Calu3 (cell line): ENCODE data around the gene SHROOM3. TPM values are rescaled to one million over a fixed set of nuclear protein-coding genes. Genes with fewer than 3 reads are reported as not detected.

ENCODE experiments used
- BruUV-seq: library from RNA; stranded (reverse); fragments of 400-500 nt; replicated peaks from 2 replicates; lab custom pipeline; 2021; lab: Mats Ljungman, UMichigan
- CTCF ChIA-PET: fragments of 300-600 bp; sonication (Branson Sonifier 250); formaldehyde crosslinking; loops from one replicate; lab custom pipeline; 2022; ENCODE audit warnings: antibody characterized with exemption; lab: Charles Lee
- DNase-seq: peaks from one replicate; pipeline ENCODE4 v3.0.0; 2022
- H3K27ac Mint-ChIP-seq: one replicate; pipeline ENCODE4 v1.8.0; 2022; ENCODE audit warnings: mixed read lengths; ENCODE audit not compliant: unreplicated experiment
- H3K27me3 Mint-ChIP-seq: one replicate; pipeline ENCODE4 v1.8.0; 2022; ENCODE audit warnings: mixed read lengths; ENCODE audit not compliant: unreplicated experiment
- H3K36me3 Mint-ChIP-seq: one replicate; pipeline ENCODE4 v1.8.0; 2022; ENCODE audit warnings: mild to moderate bottlenecking, moderate library complexity, mixed read lengths; ENCODE audit not compliant: insufficient read depth, unreplicated experiment
- H3K4me1 Mint-ChIP-seq: one replicate; pipeline ENCODE4 v1.8.0; 2022; ENCODE audit warnings: mild to moderate bottlenecking, low read depth, mixed read lengths; ENCODE audit not compliant: unreplicated experiment
- H3K4me3 Mint-ChIP-seq: one replicate; pipeline ENCODE4 v1.8.0; 2022; ENCODE audit warnings: mild to moderate bottlenecking, low read depth, moderate library complexity, mixed read lengths; ENCODE audit not compliant: unreplicated experiment
- H3K9me3 Mint-ChIP-seq: one replicate; pipeline ENCODE4 v1.8.0; 2022; ENCODE audit warnings: low read depth, mixed read lengths; ENCODE audit not compliant: unreplicated experiment
- CTCF ChIP-seq: fragments of 200-600 bp; IDR thresholded peaks from one replicate; pipeline ENCODE4 v1.8.0; 2022; ENCODE audit warnings: antibody characterized with exemption; ENCODE audit not compliant: unreplicated experiment
- intact Hi-C: fragments of 100-400 bp; cut with micrococcal nuclease; formaldehyde crosslinking; loops from one replicate; pipeline ENCODE4 v1.10.0; 2022; ENCODE audit not compliant: unreplicated experiment
- total RNA-seq: library from RNA; stranded (reverse); gene quantifications from 2 replicates; pipeline ENCODE4 v1.2.3, GENCODE V29; 2022

The SHROOM3 gene
- total RNA-seq, 1 experiment from 2014 or later = 114 TPM

- H3K27me3 Mint-ChIP-seq = no peaks in the 10 kb centered on the region
- H3K4me1 Mint-ChIP-seq = peaks cover 39% of the 10 kb centered on the region
Measured at GRCh38 chr4:76657443-76657842, 222.4 kb downstream of the SHROOM3 start.

GRCh38 chr4:76658231-76659102 is 223.4 kb downstream of the SHROOM3 start:
- DNase-seq = no peak
- Mint-ChIP-seq H3K27me3 (no peaks in the 10 kb centered on the region), H3K4me1 (peaks cover 45% of the 10 kb centered on the region), H3K9me3 (no peaks in the 10 kb centered on the region), H3K4me3 (peak overlapping the region; percentile 32), H3K27ac (peak overlapping the region; percentile 58), H3K36me3 (peaks cover 5% of the 10 kb centered on the region)
- no TSS peak for BruUV-seq
- CTCF ChIA-PET = no interaction called here
- TF ChIP-seq CTCF = no peak
- intact Hi-C loops = no loop called here

More at GRCh38 chr4:76657443-76657842, 222.4 kb downstream of the SHROOM3 start:
- Mint-ChIP-seq H3K9me3 (no peaks in the 10 kb centered on the region), H3K36me3 (peaks cover 5% of the 10 kb centered on the region), H3K27ac (no peak overlapping the region), H3K4me3 (no peak overlapping the region)
- BruUV-seq = no TSS peak
- intact Hi-C loops = no loop called here
- no peak for TF ChIP-seq CTCF
- no peak for DNase-seq
- CTCF ChIA-PET = no interaction called here

- Mint-ChIP-seq H3K27me3 (no peaks in the 10 kb centered on the region), H3K27ac (no peak overlapping the region), H3K9me3 (no peaks in the 10 kb centered on the region), H3K4me3 (peak overlapping the region; percentile 32), H3K4me1 (peaks cover 46% of the 10 kb centered on the region), H3K36me3 (peaks cover 1% of the 10 kb centered on the region)
- intact Hi-C loops = no loop called here
- no peak for TF ChIP-seq CTCF
- CTCF ChIA-PET = no interaction called here
- no TSS peak for BruUV-seq
- no peak for DNase-seq
Measured at GRCh38 chr4:76659103-76659490, 224.1 kb downstream of the SHROOM3 start.

- Mint-ChIP-seq H3K4me3 (no peak overlapping the region), H3K27ac (no peak overlapping the region), H3K4me1 (peaks cover 42% of the 10 kb centered on the region), H3K27me3 (no peaks in the 10 kb centered on the region), H3K36me3 (peaks cover 9% of the 10 kb centered on the region), H3K9me3 (no peaks in the 10 kb centered on the region)
- no peak for DNase-seq
- CTCF ChIA-PET = interaction anchor here (0.9 kb wide), 1 partner anchor 24 kb away, joined by 3 read pairs; no protein-coding TSS in a partner anchor
- BruUV-seq = no TSS peak
- intact Hi-C loops = no loop called here
- no peak for TF ChIP-seq CTCF
Measured at GRCh38 chr4:76663824-76664223, 228.8 kb downstream of the SHROOM3 start.
